Astrocyte (in vitro differentiated cells and primary cell): Measurements from ENCODE around the gene ADAP1. TPM values are rescaled to one million over a fixed set of nuclear protein-coding genes. Genes with fewer than 3 reads are reported as not detected.

ENCODE experiments used
- DNase-seq: peaks from one replicate; pipeline ENCODE4 v3.0.0-alpha.2; 2010; ENCODE audit warnings: low read depth
- FAIRE-seq: peaks from 2 replicates; lab custom pipeline; 2011; peaks lifted over from hg19 to GRCh38; lab: Jason Lieb, UNC
- H2AFZ ChIP-seq: 2 replicates; pipeline ENCODE4 v1.6.0; 2012; ENCODE audit warnings: low read depth, low read length, inconsistent platforms
- H3K27ac ChIP-seq: 2 replicates; pipeline ENCODE4 v1.5.1; 2011; ENCODE audit warnings: low read depth, low read length, inconsistent platforms
- H3K27me3 ChIP-seq: 2 replicates; pipeline ENCODE4 v1.6.0; 2011; ENCODE audit warnings: low read length, inconsistent platforms; ENCODE audit not compliant: insufficient read depth
- H3K36me3 ChIP-seq: 2 replicates; pipeline ENCODE4 v1.5.1; 2011; ENCODE audit warnings: low read length, inconsistent platforms; ENCODE audit not compliant: insufficient read depth
- H3K4me1 ChIP-seq: 2 replicates; pipeline ENCODE4 v1.5.1; 2011; ENCODE audit warnings: low read length, inconsistent platforms; ENCODE audit not compliant: insufficient read depth
- H3K4me2 ChIP-seq: 2 replicates; pipeline ENCODE4 v1.6.0; 2012; ENCODE audit warnings: low read length, inconsistent platforms
- H3K4me3 ChIP-seq: 2 replicates; pipeline ENCODE4 v1.5.1; 2011; ENCODE audit warnings: low read depth, mild to moderate bottlenecking, low read length, inconsistent platforms; ENCODE audit not compliant: insufficient read depth
- H3K79me2 ChIP-seq: 2 replicates; pipeline ENCODE4 v1.6.0; 2012; ENCODE audit warnings: mild to moderate bottlenecking, low read length, inconsistent platforms; ENCODE audit not compliant: insufficient read depth
- H3K9ac ChIP-seq: 2 replicates; pipeline ENCODE4 v1.6.0; 2012; ENCODE audit warnings: mild to moderate bottlenecking, low read length, inconsistent platforms
- H3K9me3 ChIP-seq: 2 replicates; pipeline ENCODE4 v1.5.1; 2012; ENCODE audit warnings: low read depth, mild to moderate bottlenecking, low read length, inconsistent platforms; ENCODE audit not compliant: insufficient read depth
- H4K20me1 ChIP-seq: 2 replicates; pipeline ENCODE4 v1.6.0; 2012; ENCODE audit warnings: low read length, inconsistent platforms; ENCODE audit not compliant: insufficient read depth
- H3K27ac Mint-ChIP-seq: one replicate; pipeline ENCODE4 v1.8.0; 2021; ENCODE audit warnings: mild to moderate bottlenecking, mixed read lengths; ENCODE audit not compliant: unreplicated experiment
- H3K27me3 Mint-ChIP-seq: one replicate; pipeline ENCODE4 v1.8.0; 2021; ENCODE audit warnings: low read depth, mixed read lengths; ENCODE audit not compliant: unreplicated experiment
- H3K36me3 Mint-ChIP-seq: one replicate; pipeline ENCODE4 v1.8.0; 2021; ENCODE audit warnings: low read depth, mixed read lengths; ENCODE audit not compliant: unreplicated experiment
- H3K4me1 Mint-ChIP-seq: one replicate; pipeline ENCODE4 v1.8.0; 2021; ENCODE audit warnings: low read depth, mixed read lengths; ENCODE audit not compliant: unreplicated experiment
- H3K4me3 Mint-ChIP-seq: one replicate; pipeline ENCODE4 v1.8.0; 2021; ENCODE audit warnings: mild to moderate bottlenecking, moderate library complexity, mixed read lengths; ENCODE audit not compliant: unreplicated experiment
- H3K9me3 Mint-ChIP-seq: one replicate; pipeline ENCODE4 v1.8.0; 2021; ENCODE audit warnings: mild to moderate bottlenecking, mixed read lengths; ENCODE audit not compliant: unreplicated experiment
- EZH2 ChIP-seq: IDR thresholded peaks from 2 replicates; pipeline ENCODE4 v1.6.1; 2012; ENCODE audit warnings: mild to moderate bottlenecking, low read length, inconsistent platforms; ENCODE audit not compliant: insufficient read depth
- total RNA-seq: library from RNA; stranded (reverse); gene quantifications from 2 replicates; pipeline ENCODE4 v1.2.1, GENCODE V29; 2021
- TF ChIP-seq, protein P1 (sequence below): IDR thresholded peaks from 2 replicates; pipeline ENCODE4 v1.5.1; 2011; ENCODE audit warnings: low read depth, mild to moderate bottlenecking, inconsistent platforms, low read length, moderate library complexity; ENCODE audit not compliant: insufficient read depth

Gene ADAP1
- total RNA-seq, 1 donor from 2014 or later, result 4.8 TPM

DNA sequence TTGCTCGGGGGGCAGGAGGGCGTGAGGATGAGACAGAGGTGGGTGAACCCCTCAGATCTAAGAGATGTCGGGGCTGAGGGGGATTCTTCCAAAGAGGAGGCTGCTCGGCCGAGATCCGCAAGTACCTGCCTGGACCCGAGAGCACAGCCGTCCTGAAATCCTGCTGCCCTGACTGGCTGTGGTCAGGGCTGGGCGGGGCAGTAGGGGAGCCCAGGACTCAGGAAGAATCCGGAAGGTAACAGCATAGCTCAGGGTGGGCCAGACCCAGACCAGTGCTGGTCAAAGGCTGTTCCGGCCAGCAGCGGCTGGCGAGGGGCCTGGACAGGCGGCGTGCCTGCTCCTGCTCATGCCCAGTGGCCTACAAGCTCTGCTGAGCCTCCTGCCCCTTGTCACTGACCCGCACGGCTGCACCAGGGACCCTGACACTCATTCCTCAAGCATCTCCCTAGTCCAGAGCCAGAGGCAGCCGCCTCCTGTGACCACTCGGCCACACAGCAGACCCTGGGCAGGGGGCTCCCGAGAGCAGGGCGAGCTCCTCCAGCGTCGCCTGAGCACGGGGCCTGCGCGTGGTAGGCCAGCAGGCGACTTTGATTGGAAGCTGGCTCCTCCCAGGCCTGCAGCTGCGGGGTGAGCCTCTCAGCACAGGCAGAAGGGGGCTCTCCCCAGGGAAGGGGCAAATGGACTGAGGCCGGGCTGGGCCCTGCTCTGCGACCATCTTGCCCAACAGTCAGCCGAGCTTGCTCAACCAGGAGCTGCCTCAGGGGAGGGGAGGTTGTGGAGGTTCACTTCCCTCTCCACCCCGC, 3.1 kb upstream of the ADAP1 start:
- Histone ChIP-seq H3K27me3 (peaks cover 10% of the 10 kb centered on the region), H3K79me2 (no peaks in the 10 kb centered on the region), H2AFZ (no peak overlapping the region), H3K9me3 (no peaks in the 10 kb centered on the region), H3K27ac (no peak overlapping the region), H3K4me2 (no peak overlapping the region), H3K4me1 (peaks cover 5% of the 10 kb centered on the region), H3K4me3 (no peak overlapping the region), H3K36me3 (no peaks in the 10 kb centered on the region), H3K9ac (no peak overlapping the region), H4K20me1 (peaks cover 3% of the 10 kb centered on the region)
- Mint-ChIP-seq H3K9me3 (no peaks in the 10 kb centered on the region), H3K27me3 (peaks cover 16% of the 10 kb centered on the region), H3K4me3 (no peak overlapping the region), H3K36me3 (peaks cover 1% of the 10 kb centered on the region), H3K27ac (no peak overlapping the region), H3K4me1 (no peaks in the 10 kb centered on the region)
- no peak for DNase-seq
- FAIRE-seq, result no peak
- TF ChIP-seq EZH2, result no peak

DNA sequence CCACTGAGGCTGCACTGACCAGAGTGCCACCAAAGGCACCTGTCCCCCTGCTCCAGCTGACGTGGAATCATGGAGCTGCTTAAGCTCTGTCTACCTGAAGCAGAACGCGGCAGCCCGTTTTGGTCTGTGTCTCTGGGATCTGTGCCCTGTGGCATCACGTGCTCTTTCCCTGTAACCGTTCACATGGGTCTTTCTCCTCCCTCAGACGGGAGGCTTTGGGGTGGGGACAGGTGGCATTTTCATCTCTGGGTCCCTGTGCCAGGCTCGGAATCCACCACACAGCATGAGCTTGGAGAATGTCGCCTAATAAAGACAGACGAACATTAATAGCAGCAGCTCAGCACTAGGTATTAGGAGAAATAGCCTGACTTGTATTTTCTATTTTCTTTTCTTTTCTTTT, 1.6 kb upstream of the ADAP1 start:
- H3K27me3 Mint-ChIP-seq, result peaks cover 18% of the 10 kb centered on the region
- Histone ChIP-seq H3K36me3 (no peaks in the 10 kb centered on the region), H3K9me3 (no peaks in the 10 kb centered on the region), H3K4me3 (no peak overlapping the region), H3K27ac (no peak overlapping the region), H3K4me2 (no peak overlapping the region), H3K9ac (no peak overlapping the region), H4K20me1 (peaks cover 3% of the 10 kb centered on the region), H3K4me1 (peaks cover 5% of the 10 kb centered on the region), H3K27me3 (peaks cover 10% of the 10 kb centered on the region), H3K79me2 (no peaks in the 10 kb centered on the region), H2AFZ (no peak overlapping the region)
- FAIRE-seq (no peak), DNase-seq (no peak)
- no peak overlapping the region for H3K27ac Mint-ChIP-seq
- no peaks in the 10 kb centered on the region for H3K4me1 Mint-ChIP-seq
- no peaks in the 10 kb centered on the region for H3K9me3 Mint-ChIP-seq
- H3K4me3 Mint-ChIP-seq, result peak overlapping the region; percentile 66
- no peaks in the 10 kb centered on the region for H3K36me3 Mint-ChIP-seq
- TF ChIP-seq EZH2, result no peak
- TF ChIP-seq, protein P1, sequence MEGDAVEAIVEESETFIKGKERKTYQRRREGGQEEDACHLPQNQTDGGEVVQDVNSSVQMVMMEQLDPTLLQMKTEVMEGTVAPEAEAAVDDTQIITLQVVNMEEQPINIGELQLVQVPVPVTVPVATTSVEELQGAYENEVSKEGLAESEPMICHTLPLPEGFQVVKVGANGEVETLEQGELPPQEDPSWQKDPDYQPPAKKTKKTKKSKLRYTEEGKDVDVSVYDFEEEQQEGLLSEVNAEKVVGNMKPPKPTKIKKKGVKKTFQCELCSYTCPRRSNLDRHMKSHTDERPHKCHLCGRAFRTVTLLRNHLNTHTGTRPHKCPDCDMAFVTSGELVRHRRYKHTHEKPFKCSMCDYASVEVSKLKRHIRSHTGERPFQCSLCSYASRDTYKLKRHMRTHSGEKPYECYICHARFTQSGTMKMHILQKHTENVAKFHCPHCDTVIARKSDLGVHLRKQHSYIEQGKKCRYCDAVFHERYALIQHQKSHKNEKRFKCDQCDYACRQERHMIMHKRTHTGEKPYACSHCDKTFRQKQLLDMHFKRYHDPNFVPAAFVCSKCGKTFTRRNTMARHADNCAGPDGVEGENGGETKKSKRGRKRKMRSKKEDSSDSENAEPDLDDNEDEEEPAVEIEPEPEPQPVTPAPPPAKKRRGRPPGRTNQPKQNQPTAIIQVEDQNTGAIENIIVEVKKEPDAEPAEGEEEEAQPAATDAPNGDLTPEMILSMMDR, result no peak

DNA sequence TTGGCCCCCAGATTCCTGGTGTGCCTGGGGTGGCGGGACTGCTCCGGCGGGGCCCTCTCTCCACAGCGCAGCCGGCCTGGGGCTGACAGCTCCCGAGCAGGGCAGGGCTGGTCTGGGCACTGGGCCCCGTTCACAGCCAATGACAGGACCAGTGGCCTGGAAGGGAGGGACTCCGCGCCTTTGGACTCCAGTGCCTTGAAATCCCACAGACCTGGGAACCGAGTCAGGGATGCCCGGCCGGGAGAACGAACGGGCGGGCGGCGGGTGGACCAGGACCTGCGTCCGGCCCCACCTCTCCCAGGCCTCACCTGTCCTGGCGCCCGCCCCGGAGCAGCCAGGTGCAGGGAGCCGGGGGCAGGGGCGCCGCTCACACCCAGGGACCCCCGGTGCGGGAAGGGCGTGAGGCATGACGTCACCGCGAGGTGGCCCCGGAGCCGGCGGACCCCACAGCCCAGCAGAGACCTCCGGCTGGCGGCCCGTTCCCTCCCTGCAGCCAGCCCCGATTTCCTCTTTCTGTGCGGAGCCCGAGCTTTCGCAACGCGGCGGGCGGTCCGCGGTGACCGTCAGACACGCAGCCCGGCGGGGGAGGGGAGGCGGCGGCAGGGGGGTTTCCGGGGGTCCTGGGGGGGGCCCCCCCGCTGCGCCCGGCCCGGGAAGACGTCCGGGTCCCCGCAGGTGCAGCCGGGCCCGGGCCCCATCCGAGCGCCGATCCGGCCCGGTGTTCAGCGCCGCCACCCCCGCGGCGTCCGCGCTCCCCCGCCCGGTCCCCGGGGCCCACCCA, 743 bp downstream of the ADAP1 start:
- H3K9me3 Mint-ChIP-seq, result no peaks in the 10 kb centered on the region
- DNase-seq, result peak; percentile 29
- FAIRE-seq, result no peak
- H3K27me3 ChIP-seq, result peaks cover 10% of the 10 kb centered on the region
- peaks cover 14% of the 10 kb centered on the region for H3K27me3 Mint-ChIP-seq
- no peak overlapping the region for H3K27ac ChIP-seq
- peak overlapping the region; percentile 17 for H3K4me3 ChIP-seq
- peak overlapping the region; percentile 75 for H3K4me2 ChIP-seq
- H3K4me1 Mint-ChIP-seq, result no peaks in the 10 kb centered on the region
- H3K4me3 Mint-ChIP-seq, result no peak overlapping the region
- no peak overlapping the region for H2AFZ ChIP-seq
- no peak overlapping the region for H3K9ac ChIP-seq
- no peaks in the 10 kb centered on the region for H3K36me3 Mint-ChIP-seq
- H3K79me2 ChIP-seq, result no peaks in the 10 kb centered on the region
- peaks cover 3% of the 10 kb centered on the region for H4K20me1 ChIP-seq
- no peak overlapping the region for H3K27ac Mint-ChIP-seq
- H3K36me3 ChIP-seq, result no peaks in the 10 kb centered on the region
- TF ChIP-seq, protein P1, result no peak
- TF ChIP-seq EZH2, result peak; percentile 79
- peaks cover 5% of the 10 kb centered on the region for H3K4me1 ChIP-seq
- H3K9me3 ChIP-seq, result no peaks in the 10 kb centered on the region
